GM18499 (cell line): ENCODE results near the gene DIS3.
"Not testable (repeated sequence)": the region's sequence is repeated elsewhere in the genome, so short reads cannot be mapped to it uniquely, and the experiment has no call there.

Source experiments
- ATAC-seq: cut with Tn5 transposase; IDR thresholded peaks from one replicate; pipeline ENCODE4 v1.9.1; 2021; ENCODE audit warnings: moderate number of reproducible peaks; ENCODE audit not compliant: insufficient read depth, unreplicated experiment

DIS3 gene

GRCh38 chr13:72754111-72754510 lies 27.6 kb downstream of the DIS3 start:
- no peak for ATAC-seq

GRCh38 chr13:72751220-72751619 lies 30.5 kb downstream of the DIS3 start:
- ATAC-seq: no peak

- no peak for ATAC-seq
Observed at GRCh38 chr13:72745260-72745659, 36.4 kb downstream of the DIS3 start.

- ATAC-seq: no peak
Observed at GRCh38 chr13:72740015-72740414, 41.7 kb downstream of the DIS3 start.

- no peak for ATAC-seq
Observed at GRCh38 chr13:72737033-72737432, 44.7 kb downstream of the DIS3 start.

GRCh38 chr13:72728290-72728605 lies 53.5 kb downstream of the DIS3 start:
- ATAC-seq: no peak

- ATAC-seq: peak; percentile 93
Observed at GRCh38 chr13:72727417-72728289, 54.0 kb downstream of the DIS3 start, which contains the start of the genes BORA and MZT1. BORA (plus strand) TSS chr13:72727923; CDS start chr13:72728941, 1,018 bp downstream. MZT1 (minus strand) TSS chr13:72727629; CDS start chr13:72727602, 27 bp downstream.

GRCh38 chr13:72726726-72727416 lies 54.8 kb downstream of the DIS3 start:
- peak; percentile 7 for ATAC-seq

GRCh38 chr13:72726185-72726584 lies 55.5 kb downstream of the DIS3 start:
- ATAC-seq: not testable (repeated sequence)

GRCh38 chr13:72716776-72717175 lies 64.9 kb downstream of the DIS3 start:
- ATAC-seq: no peak
